ENCODE data around the gene PCDHGA1.

PCDHGA1 gene

DNA sequence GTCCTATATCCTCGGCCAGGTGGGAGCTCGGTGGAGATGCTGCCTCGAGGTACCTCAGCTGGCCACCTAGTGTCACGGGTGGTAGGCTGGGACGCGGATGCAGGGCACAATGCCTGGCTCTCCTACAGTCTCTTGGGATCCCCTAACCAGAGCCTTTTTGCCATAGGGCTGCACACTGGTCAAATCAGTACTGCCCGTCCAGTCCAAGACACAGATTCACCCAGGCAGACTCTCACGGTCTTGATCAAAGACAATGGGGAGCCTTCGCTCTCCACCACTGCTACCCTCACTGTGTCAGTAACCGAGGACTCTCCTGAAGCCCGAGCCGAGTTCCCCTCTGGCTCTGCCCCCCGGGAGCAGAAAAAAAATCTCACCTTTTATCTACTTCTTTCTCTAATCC is 147.5 kb downstream of the PCDHGA1 start:
- H3K4me3 ChIP-seq (ENCODE audit: low read depth, low read length), result no peak overlapping the region
- no peak for DNase-seq (ENCODE audit: low read depth)
- TF ChIP-seq, protein P1, sequence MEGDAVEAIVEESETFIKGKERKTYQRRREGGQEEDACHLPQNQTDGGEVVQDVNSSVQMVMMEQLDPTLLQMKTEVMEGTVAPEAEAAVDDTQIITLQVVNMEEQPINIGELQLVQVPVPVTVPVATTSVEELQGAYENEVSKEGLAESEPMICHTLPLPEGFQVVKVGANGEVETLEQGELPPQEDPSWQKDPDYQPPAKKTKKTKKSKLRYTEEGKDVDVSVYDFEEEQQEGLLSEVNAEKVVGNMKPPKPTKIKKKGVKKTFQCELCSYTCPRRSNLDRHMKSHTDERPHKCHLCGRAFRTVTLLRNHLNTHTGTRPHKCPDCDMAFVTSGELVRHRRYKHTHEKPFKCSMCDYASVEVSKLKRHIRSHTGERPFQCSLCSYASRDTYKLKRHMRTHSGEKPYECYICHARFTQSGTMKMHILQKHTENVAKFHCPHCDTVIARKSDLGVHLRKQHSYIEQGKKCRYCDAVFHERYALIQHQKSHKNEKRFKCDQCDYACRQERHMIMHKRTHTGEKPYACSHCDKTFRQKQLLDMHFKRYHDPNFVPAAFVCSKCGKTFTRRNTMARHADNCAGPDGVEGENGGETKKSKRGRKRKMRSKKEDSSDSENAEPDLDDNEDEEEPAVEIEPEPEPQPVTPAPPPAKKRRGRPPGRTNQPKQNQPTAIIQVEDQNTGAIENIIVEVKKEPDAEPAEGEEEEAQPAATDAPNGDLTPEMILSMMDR (IDR thresholded peaks at IDR 0.05; ENCODE audit: insufficient read depth, low read depth, low read length, missing control alignments), result no peak

DNA sequence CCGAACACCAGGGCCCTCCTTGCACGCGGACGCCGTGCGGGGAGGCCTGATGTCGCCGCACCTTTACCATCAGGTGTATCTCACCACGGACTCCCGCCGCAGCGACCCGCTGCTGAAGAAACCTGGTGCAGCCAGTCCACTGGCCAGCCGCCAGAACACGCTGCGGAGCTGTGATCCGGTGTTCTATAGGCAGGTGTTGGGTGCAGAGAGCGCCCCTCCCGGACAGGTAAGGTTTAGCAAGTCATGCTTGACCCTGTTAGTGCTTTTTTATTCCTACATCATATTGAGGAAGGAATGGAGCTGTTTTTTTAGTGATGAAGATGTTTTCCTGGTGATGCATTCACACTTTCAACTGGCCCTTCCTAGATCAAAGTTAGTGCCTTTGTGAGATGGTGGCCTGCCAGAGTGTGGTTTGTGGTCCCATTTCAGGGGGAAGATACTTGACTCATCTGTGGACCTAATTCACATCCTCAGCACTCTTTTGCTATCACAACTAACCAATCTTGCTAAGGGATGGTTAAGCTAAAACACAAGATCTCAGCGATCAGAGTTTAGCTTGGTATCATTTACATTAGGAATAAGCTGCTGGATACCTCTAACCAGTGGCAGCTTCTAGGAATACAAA is 148.1 kb downstream of the PCDHGA1 start:
- TF ChIP-seq, protein P1 (IDR thresholded peaks at IDR 0.05; ENCODE audit: insufficient read depth, low read depth, low read length, missing control alignments), result peak; percentile 27
- H3K4me3 ChIP-seq (ENCODE audit: low read depth, low read length), result no peak overlapping the region
- DNase-seq (ENCODE audit: low read depth), result peak; percentile 46

DNA sequence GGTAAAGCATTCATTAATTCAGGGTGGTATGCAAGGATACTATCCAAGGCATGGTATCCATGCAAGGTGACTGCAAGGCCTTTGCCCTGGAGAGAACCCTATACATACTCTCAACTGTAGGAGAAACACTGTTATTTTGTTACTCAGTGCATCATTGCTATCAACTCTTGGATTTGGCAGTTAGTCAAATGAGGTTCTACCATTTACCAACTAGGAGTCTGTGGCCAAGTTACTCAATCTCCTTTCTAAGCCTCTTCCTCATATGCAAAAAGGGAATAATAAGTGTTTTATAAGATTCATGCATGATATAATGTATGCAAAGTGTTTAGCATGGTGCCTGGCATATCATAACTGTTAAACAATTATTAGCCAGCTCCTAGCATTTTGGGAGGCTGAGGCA is 149.5 kb downstream of the PCDHGA1 start:
- no peak overlapping the region for H3K4me3 ChIP-seq (ENCODE audit: low read depth, low read length)
- DNase-seq (ENCODE audit: low read depth), result no peak

DNA sequence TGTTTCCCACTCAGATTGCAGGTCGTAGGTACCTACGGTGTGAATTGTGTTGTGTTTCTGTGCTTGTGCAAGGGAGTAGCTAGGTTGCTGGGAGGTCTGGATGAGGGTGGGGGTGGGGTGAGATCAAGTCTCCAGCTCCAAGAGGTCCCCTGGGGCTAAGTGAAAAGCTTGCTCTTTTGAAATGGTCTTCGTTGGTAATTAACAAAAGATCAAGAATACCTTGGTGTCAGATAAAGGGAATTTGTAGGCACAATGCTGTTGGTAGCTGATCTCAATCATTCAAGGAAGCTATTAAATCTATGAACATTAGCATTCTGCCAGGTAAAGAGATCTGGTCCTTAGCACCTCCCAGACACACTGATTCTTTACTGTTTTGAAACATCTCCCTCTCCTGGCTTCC is 153.6 kb downstream of the PCDHGA1 start:
- H3K4me3 ChIP-seq (ENCODE audit: low read depth, low read length), result no peak overlapping the region
- TF ChIP-seq, protein P1 (IDR thresholded peaks at IDR 0.05; ENCODE audit: insufficient read depth, low read depth, low read length, missing control alignments), result no peak
- no peak for DNase-seq (ENCODE audit: low read depth)

More for the DNA sequence above, 149.5 kb downstream of the PCDHGA1 start:
- TF ChIP-seq, protein P1 (IDR thresholded peaks at IDR 0.05; ENCODE audit: insufficient read depth, low read depth, low read length, missing control alignments), result no peak

DNA sequence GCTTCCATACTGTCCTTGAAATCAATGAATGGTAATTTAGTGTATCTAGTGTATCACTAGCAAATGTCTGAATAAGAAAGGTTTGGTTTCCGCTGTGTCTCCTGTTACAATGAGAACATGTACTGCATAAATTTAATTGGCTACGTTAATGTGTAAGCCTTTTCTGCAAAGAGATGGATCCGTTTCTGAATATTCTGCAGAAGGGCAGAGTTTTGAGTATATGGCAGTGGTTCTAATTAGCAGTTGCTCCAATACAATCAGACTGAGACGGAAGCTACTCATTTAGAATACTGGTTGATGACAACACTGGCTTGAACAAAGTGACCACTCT is 154.0 kb downstream of the PCDHGA1 start:
- no peak for DNase-seq (ENCODE audit: low read depth)
- TF ChIP-seq, protein P1 (IDR thresholded peaks at IDR 0.05; ENCODE audit: insufficient read depth, low read depth, low read length, missing control alignments), result no peak
- H3K4me3 ChIP-seq (ENCODE audit: low read depth, low read length), result peak overlapping the region; percentile 9

DNA sequence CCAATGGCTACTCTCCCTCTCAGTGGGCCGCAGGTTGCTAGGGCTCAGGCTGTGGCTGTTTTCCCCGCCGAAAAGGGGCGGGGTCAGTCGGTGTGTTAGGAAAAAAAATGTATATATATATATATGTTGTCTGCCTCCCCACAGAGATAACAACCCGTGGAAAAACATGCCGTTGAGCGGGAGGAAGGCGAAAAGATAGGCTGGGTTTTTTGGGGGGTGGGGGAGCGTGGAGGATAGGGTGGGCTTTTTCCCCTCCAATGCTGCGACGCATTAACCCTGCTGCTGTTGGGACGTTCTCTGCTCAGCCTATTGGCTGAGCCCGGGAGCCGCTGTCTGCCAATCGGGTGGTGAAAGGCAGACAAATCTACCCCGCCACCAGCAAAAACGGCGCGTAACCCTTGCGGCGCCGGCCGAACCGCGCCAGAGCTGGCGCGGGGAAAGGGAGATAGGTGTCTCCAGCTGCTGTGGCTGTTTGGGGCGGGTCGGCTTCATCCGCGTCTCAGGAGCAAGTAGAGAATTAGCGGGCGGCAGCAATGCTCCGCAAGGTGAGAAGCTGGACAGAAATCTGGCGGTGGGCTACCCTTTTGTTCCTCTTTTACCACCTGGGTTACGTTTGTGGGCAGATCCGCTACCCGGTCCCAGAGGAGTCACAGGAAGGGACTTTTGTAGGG is 154.5 kb downstream of the PCDHGA1 start, which contains the start of gene PCDHGC4:
Gene PCDHGC4, plus strand, starts transcription at position 390 of the 671 bp plus-strand sequence. Its CDS starts 144 bp downstream, at position 534.
- H3K4me3 ChIP-seq (ENCODE audit: low read depth, low read length), result peak within 1 kb of the TSS; percentile 9
- peak; percentile 20 for DNase-seq (ENCODE audit: low read depth)
- TF ChIP-seq, protein P1 (IDR thresholded peaks at IDR 0.05; ENCODE audit: insufficient read depth, low read depth, low read length, missing control alignments), result no peak
